Caco-2 (cell line): ENCODE measurements around the gene FXR2. TPM values are rescaled to one million over a fixed set of nuclear protein-coding genes. Genes with fewer than 3 reads are reported as not detected.

Experiments used
- BruUV-seq: library from RNA; stranded (reverse); fragments of 400-500 nt; replicated peaks from 2 replicates; lab custom pipeline; 2021; lab: Mats Ljungman, UMichigan
- CTCF ChIA-PET: fragments of 300-600 bp; sonication (Branson Sonifier 250); formaldehyde crosslinking; loops from one replicate; lab custom pipeline; 2022; ENCODE audit warnings: antibody characterized with exemption; lab: Charles Lee
- POLR2A ChIA-PET: fragments of 300-600 bp; sonication (Branson Sonifier 250); formaldehyde crosslinking; loops from one replicate; lab custom pipeline; 2022; ENCODE audit warnings: antibody characterized with exemption; lab: Charles Lee
- DNase-seq, 2 experiments: peaks; one replicate each; pipeline versions ENCODE4 v3.0.0 to v3.0.0-alpha.2; 2020 to 2022
- H3K27me3 ChIP-seq: replicated peaks from 2 replicates; pipeline ENCODE4 v1.6.0; 2011; ENCODE audit warnings: low read length; ENCODE audit not compliant: control insufficient read depth, insufficient read depth
- H3K36me3 ChIP-seq: 2 replicates; pipeline ENCODE4 v1.5.1; 2011; ENCODE audit warnings: low read length; ENCODE audit not compliant: control insufficient read depth, insufficient read depth
- H3K4me1 ChIP-seq: fragments of 250-450 bp; sonication (Bioruptor Pico); 2 replicates; pipeline ENCODE4 v1.5.1; 2020; ENCODE audit warnings: mild to moderate bottlenecking
- H3K4me3 ChIP-seq: 2 replicates; pipeline ENCODE4 v1.5.1; 2011; ENCODE audit warnings: low read depth, mild to moderate bottlenecking, control low read depth, low read length
- H3K9me3 ChIP-seq: fragments of 250-450 bp; sonication (Bioruptor Pico); 2 replicates; pipeline ENCODE4 v1.5.1; 2020; ENCODE audit warnings: mild to moderate bottlenecking, moderate library complexity
- H3K27ac Mint-ChIP-seq: one replicate; pipeline ENCODE4 v1.8.0; 2022; ENCODE audit warnings: mixed read lengths; ENCODE audit not compliant: unreplicated experiment
- H3K27me3 Mint-ChIP-seq: one replicate; pipeline ENCODE4 v1.8.0; 2022; ENCODE audit warnings: mixed read lengths; ENCODE audit not compliant: insufficient read depth, unreplicated experiment
- H3K36me3 Mint-ChIP-seq: one replicate; pipeline ENCODE4 v1.8.0; 2022; ENCODE audit warnings: mild to moderate bottlenecking, mixed read lengths; ENCODE audit not compliant: insufficient read depth, unreplicated experiment
- H3K4me1 Mint-ChIP-seq: one replicate; pipeline ENCODE4 v1.8.0; 2022; ENCODE audit warnings: low read depth, mixed read lengths; ENCODE audit not compliant: unreplicated experiment
- H3K4me3 Mint-ChIP-seq: one replicate; pipeline ENCODE4 v1.8.0; 2022; ENCODE audit warnings: mild to moderate bottlenecking, moderate library complexity, mixed read lengths; ENCODE audit not compliant: unreplicated experiment
- H3K9me3 Mint-ChIP-seq: one replicate; pipeline ENCODE4 v1.8.0; 2022; ENCODE audit warnings: mixed read lengths; ENCODE audit not compliant: unreplicated experiment
- CTCF ChIP-seq, 2 experiments: fragments of 200-600 bp in 1 of 2; IDR thresholded peaks; 1 replicate in 1 of 2; 2 replicates in 1 of 2; pipeline versions ENCODE4 v1.5.1 to v1.8.0; 2011 to 2022; ENCODE audit warnings: antibody characterized with exemption in 1 of 2, control low read depth in 1 of 2, inconsistent platforms in 1 of 2, low read depth in 1 of 2, low read length in 1 of 2, mild to moderate bottlenecking in 1 of 2, moderate library complexity in 1 of 2; ENCODE audit not compliant: insufficient read depth in 1 of 2, severe bottlenecking in 1 of 2, unreplicated experiment in 1 of 2
- intact Hi-C: fragments of 100-400 bp; cut with micrococcal nuclease; formaldehyde crosslinking; loops from one replicate; pipeline ENCODE4 v1.10.0; 2022; ENCODE audit not compliant: unreplicated experiment
- total RNA-seq: library from RNA; stranded (reverse); gene quantifications from 2 replicates; pipeline ENCODE4 v1.2.3, GENCODE V29; 2022

FXR2 gene
- total RNA-seq, 1 experiment from 2014 or later, result 25.3 TPM

DNA sequence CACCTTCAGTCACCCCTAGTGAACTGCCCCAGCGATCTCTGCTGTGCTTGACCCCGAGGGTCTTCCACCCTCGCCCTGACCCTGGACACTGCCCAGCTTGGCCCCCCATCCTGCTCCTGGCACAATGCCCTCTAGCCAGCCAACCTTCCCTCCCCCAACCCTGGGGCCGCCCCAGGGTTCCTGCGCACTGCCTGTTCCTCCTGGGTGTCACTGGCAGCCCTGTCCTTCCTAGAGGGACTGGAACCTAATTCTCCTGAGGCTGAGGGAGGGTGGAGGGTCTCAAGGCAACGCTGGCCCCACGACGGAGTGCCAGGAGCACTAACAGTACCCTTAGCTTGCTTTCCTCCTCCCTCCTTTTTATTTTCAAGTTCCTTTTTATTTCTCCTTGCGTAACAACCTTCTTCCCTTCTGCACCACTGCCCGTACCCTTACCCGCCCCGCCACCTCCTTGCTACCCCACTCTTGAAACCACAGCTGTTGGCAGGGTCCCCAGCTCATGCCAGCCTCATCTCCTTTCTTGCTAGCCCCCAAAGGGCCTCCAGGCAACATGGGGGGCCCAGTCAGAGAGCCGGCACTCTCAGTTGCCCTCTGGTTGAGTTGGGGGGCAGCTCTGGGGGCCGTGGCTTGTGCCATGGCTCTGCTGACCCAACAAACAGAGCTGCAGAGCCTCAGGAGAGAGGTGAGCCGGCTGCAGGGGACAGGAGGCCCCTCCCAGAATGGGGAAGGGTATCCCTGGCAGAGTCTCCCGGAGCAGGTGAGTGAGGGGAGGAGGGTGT lies 56.0 kb downstream of the FXR2 start, which contains the start of gene TNFSF13:
TNFSF13 (plus strand) TSS at position 207 of the 776 bp plus-strand sequence; CDS start at position 497, 290 bp downstream.
- no peak within 1 kb of the TSS for H3K27ac Mint-ChIP-seq
- no TSS peak for BruUV-seq
- Histone ChIP-seq H3K9me3 (no peaks in the 10 kb centered on the region), H3K4me3 (no peak within 1 kb of the TSS), H3K36me3 (no peaks in the 10 kb centered on the region), H3K4me1 (peaks cover 4% of the 10 kb centered on the region; the same call in 1 of the 2 replicates), H3K27me3 (no peaks in the 10 kb centered on the region)
- H3K4me1 Mint-ChIP-seq, result peaks cover 7% of the 10 kb centered on the region
- H3K9me3 Mint-ChIP-seq, result no peaks in the 10 kb centered on the region
- H3K36me3 Mint-ChIP-seq, result peaks cover 26% of the 10 kb centered on the region
- no peak for TF ChIP-seq CTCF (IDR thresholded peaks at IDR 0.05; ENCODE audit: insufficient read depth in 1 of 2, low read depth in 1 of 2, low read length in 1 of 2, severe bottlenecking in 1 of 2, unreplicated experiment in 1 of 2)
- H3K4me3 Mint-ChIP-seq, result no peak within 1 kb of the TSS
- POLR2A ChIA-PET, result no interaction called here
- CTCF ChIA-PET, result interaction anchor here (0.7 kb wide), 1 partner anchor 122 kb away, joined by 3 read pairs; no protein-coding TSS in a partner anchor
- intact Hi-C loops, result no loop called here
- H3K27me3 Mint-ChIP-seq, result no peaks in the 10 kb centered on the region
- DNase-seq, result no peak

- Mint-ChIP-seq H3K36me3 (peaks cover 21% of the 10 kb centered on the region), H3K9me3 (no peaks in the 10 kb centered on the region), H3K4me3 (no peak overlapping the region), H3K27ac (no peak overlapping the region), H3K4me1 (peaks cover 7% of the 10 kb centered on the region), H3K27me3 (no peaks in the 10 kb centered on the region)
- ChIA-PET POLR2A (no interaction called here), CTCF (no interaction called here)
- Histone ChIP-seq H3K9me3 (no peaks in the 10 kb centered on the region), H3K27me3 (no peaks in the 10 kb centered on the region), H3K4me1 (peaks cover 4% of the 10 kb centered on the region; the same call in 1 of the 2 replicates), H3K36me3 (no peaks in the 10 kb centered on the region), H3K4me3 (no peak overlapping the region)
- no peak for DNase-seq
- intact Hi-C loops, result no loop called here
- TF ChIP-seq CTCF (IDR thresholded peaks at IDR 0.05; ENCODE audit: insufficient read depth in 1 of 2, low read depth in 1 of 2, low read length in 1 of 2, severe bottlenecking in 1 of 2, unreplicated experiment in 1 of 2), result no peak
- BruUV-seq, result no TSS peak
Observed at GRCh38 chr17:7557775-7558543, 56.7 kb downstream of the FXR2 start.

DNA sequence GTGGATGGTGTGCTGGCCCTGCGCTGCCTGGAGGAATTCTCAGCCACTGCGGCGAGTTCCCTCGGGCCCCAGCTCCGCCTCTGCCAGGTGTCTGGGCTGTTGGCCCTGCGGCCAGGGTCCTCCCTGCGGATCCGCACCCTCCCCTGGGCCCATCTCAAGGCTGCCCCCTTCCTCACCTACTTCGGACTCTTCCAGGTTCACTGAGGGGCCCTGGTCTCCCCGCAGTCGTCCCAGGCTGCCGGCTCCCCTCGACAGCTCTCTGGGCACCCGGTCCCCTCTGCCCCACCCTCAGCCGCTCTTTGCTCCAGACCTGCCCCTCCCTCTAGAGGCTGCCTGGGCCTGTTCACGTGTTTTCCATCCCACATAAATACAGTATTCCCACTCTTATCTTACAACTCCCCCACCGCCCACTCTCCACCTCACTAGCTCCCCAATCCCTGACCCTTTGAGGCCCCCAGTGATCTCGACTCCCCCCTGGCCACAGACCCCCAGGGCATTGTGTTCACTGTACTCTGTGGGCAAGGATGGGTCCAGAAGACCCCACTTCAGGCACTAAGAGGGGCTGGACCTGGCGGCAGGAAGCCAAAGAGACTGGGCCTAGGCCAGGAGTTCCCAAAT lies 57.4 kb downstream of the FXR2 start:
- H3K4me3 Mint-ChIP-seq, result no peak overlapping the region
- CTCF ChIA-PET, result no interaction called here

More for the DNA sequence above, 57.4 kb downstream of the FXR2 start:
- Mint-ChIP-seq H3K4me1 (peaks cover 7% of the 10 kb centered on the region), H3K27ac (no peak overlapping the region), H3K9me3 (no peaks in the 10 kb centered on the region), H3K27me3 (no peaks in the 10 kb centered on the region), H3K36me3 (peaks cover 19% of the 10 kb centered on the region)
- Histone ChIP-seq H3K27me3 (no peaks in the 10 kb centered on the region), H3K9me3 (no peaks in the 10 kb centered on the region), H3K4me3 (no peak overlapping the region), H3K36me3 (no peaks in the 10 kb centered on the region), H3K4me1 (peaks cover 4% of the 10 kb centered on the region; the same call in 1 of the 2 replicates)
- intact Hi-C loops, result no loop called here
- BruUV-seq, result no TSS peak
- no peak for DNase-seq
- no peak for TF ChIP-seq CTCF (IDR thresholded peaks at IDR 0.05; ENCODE audit: insufficient read depth in 1 of 2, low read depth in 1 of 2, low read length in 1 of 2, severe bottlenecking in 1 of 2, unreplicated experiment in 1 of 2)
- POLR2A ChIA-PET, result no interaction called here
